Measurements from ENCODE around the gene SLC9C1.

The SLC9C1 gene

DNA sequence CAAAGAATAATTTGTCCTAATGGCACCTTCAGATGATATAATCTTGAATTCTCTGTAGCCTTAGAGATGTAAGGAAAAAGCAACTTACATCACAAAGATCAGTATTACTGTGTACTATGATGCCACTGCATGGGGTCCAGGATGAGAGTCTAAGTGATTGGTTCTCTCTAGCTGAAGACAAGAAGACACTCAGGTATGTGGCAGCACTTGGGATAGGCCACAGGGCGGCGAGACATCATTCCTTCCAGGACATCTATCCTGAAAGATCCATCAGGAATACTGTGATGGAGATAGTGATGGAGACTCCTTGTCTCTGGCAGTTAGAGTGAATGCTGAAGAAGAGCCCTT lies 41.4 kb upstream of the SLC9C1 start:
- no peak overlapping the region for H3K4me3 ChIP-seq (ENCODE audit: control insufficient read depth, low read depth, low read length)

DNA sequence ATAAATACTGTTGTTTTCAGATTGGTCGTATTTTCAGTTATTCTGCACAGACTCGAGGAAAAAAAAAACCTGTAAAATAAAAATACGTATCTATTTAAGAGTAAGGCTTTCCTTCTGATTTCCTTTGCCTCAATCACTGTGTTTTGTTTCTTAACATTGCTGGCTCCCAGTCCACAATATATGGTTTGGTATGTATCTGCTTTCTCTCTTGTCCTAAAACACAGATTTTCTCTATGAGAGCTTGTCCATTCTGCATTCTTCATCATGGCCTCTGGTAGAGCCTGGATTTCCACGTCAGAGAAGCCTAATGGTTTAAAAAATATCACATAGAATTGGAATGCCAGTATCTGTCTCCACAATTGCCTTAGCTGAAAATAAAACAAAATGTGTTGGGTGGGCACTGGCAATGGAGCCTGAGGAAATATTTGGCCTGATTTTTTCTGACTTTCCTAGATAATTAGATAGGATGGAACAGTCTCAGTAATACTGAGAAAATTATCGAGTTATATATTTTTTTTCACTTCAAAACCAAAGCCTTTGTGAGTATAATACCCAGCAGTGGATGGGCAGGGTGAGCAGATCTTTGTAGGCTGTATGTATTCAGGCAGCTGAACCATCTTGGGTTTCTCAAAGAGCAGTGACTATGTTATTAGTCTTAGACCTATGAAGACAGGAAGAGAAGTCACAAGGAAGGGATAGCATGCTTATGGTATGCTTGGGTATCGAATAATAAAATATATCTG lies 40.8 kb upstream of the SLC9C1 start:
- DNase-seq (ENCODE audit: low read depth): no peak
- H3K4me3 ChIP-seq (ENCODE audit: control insufficient read depth, low read depth, low read length): no peak overlapping the region
- TF ChIP-seq, protein P1, sequence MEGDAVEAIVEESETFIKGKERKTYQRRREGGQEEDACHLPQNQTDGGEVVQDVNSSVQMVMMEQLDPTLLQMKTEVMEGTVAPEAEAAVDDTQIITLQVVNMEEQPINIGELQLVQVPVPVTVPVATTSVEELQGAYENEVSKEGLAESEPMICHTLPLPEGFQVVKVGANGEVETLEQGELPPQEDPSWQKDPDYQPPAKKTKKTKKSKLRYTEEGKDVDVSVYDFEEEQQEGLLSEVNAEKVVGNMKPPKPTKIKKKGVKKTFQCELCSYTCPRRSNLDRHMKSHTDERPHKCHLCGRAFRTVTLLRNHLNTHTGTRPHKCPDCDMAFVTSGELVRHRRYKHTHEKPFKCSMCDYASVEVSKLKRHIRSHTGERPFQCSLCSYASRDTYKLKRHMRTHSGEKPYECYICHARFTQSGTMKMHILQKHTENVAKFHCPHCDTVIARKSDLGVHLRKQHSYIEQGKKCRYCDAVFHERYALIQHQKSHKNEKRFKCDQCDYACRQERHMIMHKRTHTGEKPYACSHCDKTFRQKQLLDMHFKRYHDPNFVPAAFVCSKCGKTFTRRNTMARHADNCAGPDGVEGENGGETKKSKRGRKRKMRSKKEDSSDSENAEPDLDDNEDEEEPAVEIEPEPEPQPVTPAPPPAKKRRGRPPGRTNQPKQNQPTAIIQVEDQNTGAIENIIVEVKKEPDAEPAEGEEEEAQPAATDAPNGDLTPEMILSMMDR (IDR thresholded peaks at IDR 0.05; ENCODE audit: control insufficient read depth, insufficient read depth, low read depth, low read length, missing control alignments): no peak

More for the DNA sequence above, 41.4 kb upstream of the SLC9C1 start:
- no peak for DNase-seq (ENCODE audit: low read depth)
- TF ChIP-seq, protein P1 (IDR thresholded peaks at IDR 0.05; ENCODE audit: control insufficient read depth, insufficient read depth, low read depth, low read length, missing control alignments): no peak

DNA sequence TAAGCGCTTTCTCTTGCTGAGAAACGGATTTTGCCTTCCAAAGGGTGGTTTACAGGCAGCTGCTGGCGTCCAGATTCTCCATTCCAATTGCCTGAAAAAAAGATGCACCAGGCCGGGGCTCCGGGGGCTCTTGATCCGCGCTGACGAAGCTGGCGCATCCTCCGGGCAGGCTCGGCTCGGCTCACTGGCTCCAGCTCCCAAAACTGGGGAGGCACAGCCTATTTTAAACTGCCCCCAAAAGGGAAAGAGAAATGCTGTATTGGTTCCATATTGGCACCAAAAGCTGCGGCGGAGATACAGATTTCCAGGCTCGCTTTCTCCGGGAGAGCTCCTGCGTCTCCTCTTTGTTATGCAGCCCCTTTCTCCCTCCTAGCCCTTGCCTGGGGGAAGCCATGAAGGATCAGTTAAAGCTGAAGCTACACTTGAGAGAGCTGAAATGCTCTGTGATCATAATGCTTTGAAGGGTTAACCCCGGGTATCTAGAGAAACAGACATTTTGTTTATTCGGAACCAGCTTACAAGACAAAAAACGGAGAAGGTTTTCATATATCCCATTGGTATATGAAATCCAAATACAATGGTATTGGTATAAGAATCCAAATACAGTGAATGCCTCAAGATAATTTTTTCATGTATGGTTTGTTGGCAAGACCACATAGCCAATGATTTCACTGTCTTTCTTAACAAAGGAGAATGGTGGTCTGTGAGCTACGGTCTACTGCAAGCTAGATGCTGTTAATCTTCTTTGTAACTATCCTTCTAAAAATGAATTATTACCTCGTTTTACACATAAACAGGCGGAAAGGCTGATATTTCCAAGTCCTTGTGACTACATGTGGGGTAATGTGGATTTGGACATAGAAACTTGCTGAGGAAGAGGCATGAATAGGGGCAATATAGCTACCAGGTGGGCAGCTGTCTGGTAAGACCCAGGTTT lies 39.6 kb upstream of the SLC9C1 start:
- peak overlapping the region; percentile 36 for H3K4me3 ChIP-seq (ENCODE audit: control insufficient read depth, low read depth, low read length)
- DNase-seq (ENCODE audit: low read depth): no peak
- TF ChIP-seq, protein P1 (IDR thresholded peaks at IDR 0.05; ENCODE audit: control insufficient read depth, insufficient read depth, low read depth, low read length, missing control alignments): no peak

DNA sequence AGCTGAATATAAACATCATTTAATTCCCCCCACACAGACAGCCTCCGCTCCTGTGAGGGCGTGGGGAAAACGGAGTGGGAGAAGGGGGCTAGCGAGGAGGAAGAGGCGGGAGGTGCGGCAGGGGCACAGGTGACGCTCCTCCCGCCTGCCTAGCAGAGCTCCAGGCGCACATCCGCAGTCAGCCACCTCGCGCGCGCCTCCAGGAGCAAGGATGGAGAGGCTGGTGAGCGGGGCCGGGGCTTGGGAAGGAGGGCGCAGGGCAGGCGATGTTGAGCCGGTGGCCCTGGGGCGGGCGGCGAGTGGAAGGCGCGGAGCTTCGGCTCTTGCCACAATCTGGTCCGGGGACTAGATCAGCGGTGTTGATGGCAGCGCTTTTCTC lies 39.0 kb upstream of the SLC9C1 start, which contains the start of gene CD200:
CD200 (plus strand) TSS at position 155 of the 379 bp plus-strand sequence; CDS start at position 212, 57 bp downstream.
- no peak for DNase-seq (ENCODE audit: low read depth)
- TF ChIP-seq, protein P1 (IDR thresholded peaks at IDR 0.05; ENCODE audit: control insufficient read depth, insufficient read depth, low read depth, low read length, missing control alignments): no peak
- H3K4me3 ChIP-seq (ENCODE audit: control insufficient read depth, low read depth, low read length): peak within 1 kb of the TSS; percentile 36

DNA sequence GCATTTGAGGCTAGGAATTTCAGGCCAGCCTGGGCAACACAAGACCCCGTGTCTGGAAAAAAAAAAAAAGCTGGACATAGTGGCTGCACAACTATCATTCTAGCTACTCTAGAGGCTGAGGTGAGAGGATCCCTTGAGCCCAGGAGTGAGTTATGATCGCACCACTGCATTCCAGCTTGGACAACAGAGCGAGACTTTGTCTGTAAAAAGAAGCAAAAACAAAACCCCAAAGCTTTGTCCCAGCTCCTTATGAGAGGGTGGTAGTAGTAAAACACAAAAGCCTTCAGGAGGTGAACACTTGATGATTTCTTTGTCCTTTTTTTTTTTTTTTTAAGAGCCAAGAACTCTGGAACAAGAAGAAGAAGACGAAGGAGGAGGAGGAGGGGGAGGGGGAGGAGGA lies 37.8 kb upstream of the SLC9C1 start:
- no peak for DNase-seq (ENCODE audit: low read depth)
- TF ChIP-seq, protein P1 (IDR thresholded peaks at IDR 0.05; ENCODE audit: control insufficient read depth, insufficient read depth, low read depth, low read length, missing control alignments): no peak
- H3K4me3 ChIP-seq (ENCODE audit: control insufficient read depth, low read depth, low read length): no peak overlapping the region

DNA sequence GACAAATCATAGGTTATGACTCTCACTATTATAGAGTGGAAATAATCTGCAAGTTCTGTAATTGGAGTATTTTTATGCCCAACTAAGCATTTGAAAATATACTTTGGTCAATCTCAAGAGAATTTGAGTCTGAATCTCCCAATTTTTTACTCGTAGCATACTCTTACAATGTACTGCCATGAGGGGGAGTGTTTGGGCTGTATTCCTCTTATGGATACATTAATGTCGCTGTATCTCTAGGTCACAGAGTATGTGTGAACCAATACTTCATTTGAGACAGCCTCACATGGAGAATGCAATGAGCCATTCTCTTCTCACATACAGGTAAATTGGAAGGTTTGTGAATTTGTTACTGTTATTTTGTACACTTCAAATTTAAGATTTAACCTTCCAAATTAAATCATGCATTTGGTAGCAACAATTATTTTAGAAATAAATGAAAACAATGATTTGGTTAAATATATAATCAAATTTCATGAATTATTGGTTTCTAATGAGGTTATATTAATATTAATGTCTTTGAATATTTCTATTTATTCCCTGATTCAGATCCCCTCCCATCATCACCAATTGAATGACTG lies 33.4 kb upstream of the SLC9C1 start:
- TF ChIP-seq, protein P1 (IDR thresholded peaks at IDR 0.05; ENCODE audit: control insufficient read depth, insufficient read depth, low read depth, low read length, missing control alignments): peak; percentile 63
- DNase-seq (ENCODE audit: low read depth): peak; percentile 21
- H3K4me3 ChIP-seq (ENCODE audit: control insufficient read depth, low read depth, low read length): no peak overlapping the region

Measured in AG09309 (cell line).